HG03060 (cell line): ENCODE data around the gene GLMN.
"Not testable (repeated sequence)": the region's sequence is repeated elsewhere in the genome, so short reads cannot be mapped to it uniquely, and the experiment has no call there.

Source experiments
- ATAC-seq: cut with Tn5 transposase; IDR thresholded peaks from one replicate; pipeline ENCODE4 v1.9.1; 2021; ENCODE audit warnings: low read depth, moderate number of reproducible peaks; ENCODE audit not compliant: unreplicated experiment

Gene GLMN

DNA sequence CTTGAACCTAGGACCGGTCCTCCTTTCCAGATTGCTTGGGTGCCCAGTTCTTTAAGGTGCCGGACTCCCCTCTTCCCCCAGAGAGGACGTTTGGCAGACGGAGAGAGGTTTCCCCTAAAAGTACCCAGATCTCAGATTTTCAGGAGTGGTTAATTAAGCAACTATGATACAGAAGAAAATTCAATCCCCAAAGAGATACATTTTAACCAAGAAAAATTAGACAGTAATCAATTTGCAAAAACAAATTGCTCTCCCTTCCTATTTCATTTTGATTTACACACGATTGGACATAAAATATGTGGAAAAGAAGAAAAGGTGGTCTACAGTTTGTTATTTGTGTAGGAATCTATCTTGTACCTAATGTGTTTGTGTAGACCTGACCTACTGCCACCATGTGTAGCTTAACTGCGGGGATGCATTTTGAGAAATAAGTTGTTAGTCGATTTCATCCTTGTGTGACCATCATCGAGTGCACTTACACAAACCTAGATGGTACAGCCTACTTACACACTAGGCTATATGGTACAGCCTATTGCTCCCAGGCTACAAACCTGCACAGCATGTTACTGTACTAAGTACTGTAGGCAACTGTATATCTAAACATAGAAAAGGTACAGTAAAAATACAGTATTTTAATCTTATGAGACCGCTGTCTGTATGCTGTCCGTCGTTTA lies 827 bp upstream of the GLMN start:
- no peak for ATAC-seq

DNA sequence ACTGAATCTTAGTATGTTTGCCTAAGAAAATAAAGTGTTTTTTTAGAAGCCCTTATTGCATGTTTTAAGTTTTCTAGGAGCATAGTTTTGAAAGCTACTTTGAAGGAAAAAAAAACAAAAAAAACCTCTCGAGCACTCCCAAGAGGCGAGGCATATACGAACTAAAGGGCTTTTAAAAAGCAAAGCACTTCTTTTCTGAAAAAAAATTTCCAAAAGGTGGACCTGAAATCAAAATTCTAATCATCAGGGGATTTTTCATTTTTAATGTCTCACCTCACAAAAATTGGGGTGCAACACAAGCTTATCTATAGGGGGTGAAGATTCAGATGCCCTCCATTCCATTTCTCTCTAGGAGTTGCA lies 594 bp downstream of the GLMN start:
- ATAC-seq, result no peak

DNA sequence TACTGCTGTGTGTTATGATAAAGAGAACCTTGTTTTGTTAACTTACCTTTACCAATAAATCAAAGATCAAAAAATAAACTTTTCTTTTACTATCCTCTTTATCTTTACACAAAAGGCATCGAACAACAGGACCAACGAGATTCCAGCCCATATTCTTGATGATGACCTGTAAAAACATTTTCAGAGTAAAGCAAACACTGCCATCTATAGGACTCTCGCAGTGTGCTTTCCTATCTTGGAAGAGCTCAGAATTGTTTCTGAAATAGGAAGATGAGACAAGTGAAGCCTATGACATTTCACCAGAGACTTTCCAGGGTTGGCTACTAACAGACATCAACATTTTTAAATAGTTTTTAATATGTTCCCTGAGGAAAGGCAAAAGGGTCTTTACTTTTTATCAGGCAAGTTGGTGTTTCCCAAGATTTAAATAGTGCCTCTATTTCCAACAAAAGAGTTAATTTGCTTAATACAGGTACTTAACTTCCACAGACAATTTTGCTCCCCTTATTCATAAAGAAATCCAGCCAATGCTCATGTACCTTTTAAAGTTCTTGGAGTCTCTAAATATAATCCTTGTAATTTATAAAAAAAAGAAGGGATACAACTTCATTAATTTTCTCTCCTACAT lies 7.3 kb downstream of the GLMN start:
- ATAC-seq, result no peak

DNA sequence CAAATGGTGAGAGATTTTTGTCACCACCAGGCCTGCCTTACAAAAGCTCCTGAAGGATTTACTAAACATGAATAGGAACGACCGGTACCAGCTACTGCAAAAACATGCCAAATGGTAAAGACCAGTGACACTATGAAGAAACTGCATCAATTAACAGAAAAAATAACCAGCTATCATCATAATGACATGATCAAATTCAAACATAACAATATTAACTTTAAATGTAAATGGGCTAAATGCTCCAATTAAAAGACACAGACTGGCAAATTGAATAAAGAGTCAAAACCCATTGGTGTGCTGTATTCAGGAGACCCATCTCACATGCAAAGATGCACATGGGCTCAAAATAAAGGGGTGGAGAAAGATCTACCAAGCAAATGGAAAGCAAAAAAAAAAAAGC lies 17.4 kb downstream of the GLMN start:
- not testable (repeated sequence) for ATAC-seq

DNA sequence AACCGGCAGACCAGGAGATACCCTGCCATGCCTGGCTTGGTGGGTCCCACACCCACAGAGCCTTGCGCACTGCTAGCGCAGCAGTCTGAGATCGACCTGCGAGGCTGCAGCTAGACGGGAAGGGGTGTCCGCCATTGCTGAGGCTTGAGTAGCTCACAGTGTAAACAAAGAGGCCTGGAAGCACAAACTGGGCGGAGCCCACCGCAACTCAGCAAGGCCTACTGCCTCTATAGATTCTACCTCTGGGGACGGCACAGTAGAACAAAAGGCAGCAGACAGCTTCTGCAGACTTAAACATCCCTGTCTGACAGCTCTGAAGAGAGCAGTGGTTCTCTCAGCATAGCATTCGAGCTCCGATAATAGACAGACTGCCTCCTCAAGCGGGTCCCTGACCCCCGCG lies 19.0 kb downstream of the GLMN start:
- ATAC-seq, result not testable (repeated sequence)

DNA sequence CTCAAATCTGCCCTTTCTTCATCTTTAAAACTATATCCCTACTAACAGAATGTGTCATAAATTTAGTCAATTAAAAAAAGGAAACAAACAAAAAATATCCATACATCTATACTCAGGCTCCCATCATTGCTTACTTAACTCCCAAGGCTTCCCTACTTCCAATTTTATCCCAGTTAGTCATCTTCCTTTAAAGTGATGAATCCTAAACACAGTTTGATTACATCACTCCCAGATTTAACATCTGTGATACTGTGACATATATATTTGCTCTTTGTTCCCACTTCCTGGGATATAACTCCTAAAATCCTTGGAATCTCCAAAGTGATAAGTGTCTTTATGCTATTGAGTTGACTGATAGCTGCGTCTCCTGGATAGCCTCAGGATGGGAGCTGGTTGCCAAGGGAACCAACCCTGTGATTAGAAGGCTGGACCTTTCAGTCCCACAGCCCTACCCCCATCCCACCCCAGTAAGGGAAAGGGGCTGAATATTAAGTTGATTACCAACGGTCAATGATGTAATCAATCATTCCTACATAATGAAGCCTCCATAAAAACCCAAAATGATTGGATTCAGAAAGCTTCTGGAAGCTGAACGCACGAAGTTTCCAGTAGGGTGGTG lies 21.6 kb downstream of the GLMN start:
- no peak for ATAC-seq

DNA sequence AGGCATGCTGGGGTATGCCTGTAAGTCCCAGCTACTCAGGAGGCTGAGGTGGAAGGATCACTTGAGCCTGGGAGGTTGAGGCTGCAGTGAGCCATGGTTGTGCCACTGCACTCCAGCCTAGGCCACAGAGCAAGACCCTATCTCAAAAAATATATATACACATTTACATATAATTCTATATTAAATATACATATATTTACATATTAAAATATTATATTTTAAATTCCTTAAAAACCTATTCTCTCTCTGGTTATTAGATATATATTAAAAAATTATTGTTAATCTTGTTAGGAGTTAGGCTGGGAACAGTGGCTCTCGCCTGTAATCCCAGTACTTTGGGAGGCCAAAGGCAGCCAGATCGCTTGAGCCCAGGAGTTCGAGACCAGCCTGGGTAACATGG lies 22.7 kb downstream of the GLMN start:
- ATAC-seq, result no peak

DNA sequence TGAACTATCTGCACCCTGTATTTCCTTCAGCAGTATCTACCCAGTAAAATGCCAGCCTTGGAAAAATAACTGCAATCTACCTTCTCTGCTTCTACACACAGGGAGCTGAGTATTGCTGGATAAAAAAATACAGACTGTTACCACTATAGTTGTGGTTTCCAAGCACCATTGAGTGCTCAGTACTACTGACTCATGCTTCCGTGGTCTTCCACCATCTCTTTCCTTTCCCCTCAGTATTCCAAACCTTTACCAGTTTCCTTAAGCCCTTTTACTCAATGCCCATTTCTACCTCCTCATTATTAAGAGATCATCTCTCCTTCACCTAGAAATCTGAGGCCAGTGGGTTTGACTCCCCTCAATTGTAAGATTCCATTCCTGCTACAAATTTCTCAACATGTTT lies 23.8 kb downstream of the GLMN start:
- no peak for ATAC-seq

DNA sequence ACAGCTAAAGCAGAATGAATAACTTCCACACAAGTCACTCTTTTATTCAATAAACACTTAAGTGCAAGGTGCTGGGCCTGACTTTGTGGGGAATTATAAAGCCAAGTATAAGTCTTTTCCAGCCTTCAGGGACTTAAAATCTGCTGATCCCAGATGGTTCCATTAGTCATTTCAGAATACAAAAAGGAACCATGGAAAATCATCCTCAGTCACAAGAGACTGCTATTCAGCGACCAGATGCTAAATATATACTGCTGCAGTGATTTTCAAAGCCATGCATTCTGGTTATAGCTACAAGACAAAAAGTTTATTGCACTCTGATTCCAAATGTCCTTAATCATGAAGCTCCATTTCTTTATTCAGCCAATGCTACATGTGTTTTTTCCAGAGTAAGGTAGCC lies 25.7 kb downstream of the GLMN start:
- ATAC-seq, result no peak

DNA sequence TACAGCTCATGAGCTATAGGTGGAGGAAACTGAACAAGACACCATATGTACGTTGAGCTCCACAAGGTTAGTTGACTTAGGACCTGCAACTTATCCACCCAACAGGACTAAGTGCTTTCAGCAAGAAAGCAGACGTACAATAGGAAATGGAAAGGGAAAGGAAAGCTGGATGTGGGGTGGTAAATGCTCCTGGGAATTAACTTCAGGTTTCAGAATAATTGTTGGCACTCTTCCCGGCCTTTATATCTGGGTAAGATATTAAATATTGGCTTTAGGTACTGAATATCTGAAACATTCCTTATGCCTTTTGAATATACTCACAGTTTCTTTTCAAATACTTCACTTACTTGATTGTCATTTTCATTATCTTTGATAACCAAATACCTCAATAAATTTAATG lies 36.3 kb downstream of the GLMN start:
- no peak for ATAC-seq

DNA sequence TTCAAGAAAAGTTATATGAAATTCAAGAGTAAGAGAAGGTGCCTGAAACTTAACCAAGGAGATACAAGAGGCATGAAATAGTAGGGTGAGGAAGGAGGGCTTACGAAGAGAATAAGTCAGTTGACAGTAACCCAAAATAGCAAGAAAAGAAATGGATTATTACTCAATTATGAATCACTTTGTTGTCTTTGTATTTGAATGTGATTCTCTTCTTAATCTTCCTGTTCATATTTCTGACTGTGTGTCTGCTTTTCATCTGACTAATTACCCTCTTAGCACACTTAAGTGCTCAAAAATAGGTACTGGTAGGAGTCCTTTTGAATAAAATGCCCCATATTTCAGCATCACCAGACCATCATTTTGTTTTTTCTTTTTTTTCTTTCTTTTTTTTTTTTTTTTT lies 39.4 kb downstream of the GLMN start:
- ATAC-seq, result no peak

DNA sequence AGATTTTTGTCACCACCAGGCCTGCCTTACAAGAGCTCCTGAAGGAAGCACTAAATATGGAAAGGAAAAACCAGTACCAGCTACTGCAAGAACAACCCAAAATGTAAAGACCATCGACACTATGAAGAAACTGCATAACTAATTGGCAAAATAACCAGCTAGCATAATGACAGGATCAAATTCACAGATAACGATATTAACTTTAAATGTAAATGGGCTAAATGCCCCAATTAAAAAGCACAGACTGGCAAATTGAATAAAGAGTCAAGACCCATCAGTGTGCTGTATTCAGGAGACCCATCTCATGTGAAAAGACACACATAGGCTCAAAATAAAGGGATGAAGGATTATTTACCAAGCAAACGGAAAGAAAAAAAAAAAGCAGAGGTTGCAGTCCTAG lies 44.1 kb downstream of the GLMN start:
- ATAC-seq, result not testable (repeated sequence)

DNA sequence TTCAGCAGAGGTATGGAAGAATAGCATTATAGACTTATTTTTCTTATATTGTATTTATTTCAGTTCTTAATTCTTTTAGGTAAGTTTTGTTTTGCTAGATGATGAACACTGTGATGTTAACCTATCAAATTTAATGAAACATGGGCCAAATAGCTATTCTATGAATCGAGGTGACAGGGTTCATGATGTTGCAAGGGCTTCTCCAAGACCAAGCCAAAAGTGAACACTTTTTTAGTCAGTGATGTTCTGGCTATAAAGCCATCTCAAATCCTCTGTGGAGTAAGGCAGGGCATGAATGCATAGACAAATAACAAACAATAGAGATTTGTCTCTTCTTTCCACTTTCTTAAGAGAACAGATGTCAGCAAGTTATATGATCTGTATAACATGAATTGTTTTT lies 54.4 kb downstream of the GLMN start:
- ATAC-seq, result no peak

DNA sequence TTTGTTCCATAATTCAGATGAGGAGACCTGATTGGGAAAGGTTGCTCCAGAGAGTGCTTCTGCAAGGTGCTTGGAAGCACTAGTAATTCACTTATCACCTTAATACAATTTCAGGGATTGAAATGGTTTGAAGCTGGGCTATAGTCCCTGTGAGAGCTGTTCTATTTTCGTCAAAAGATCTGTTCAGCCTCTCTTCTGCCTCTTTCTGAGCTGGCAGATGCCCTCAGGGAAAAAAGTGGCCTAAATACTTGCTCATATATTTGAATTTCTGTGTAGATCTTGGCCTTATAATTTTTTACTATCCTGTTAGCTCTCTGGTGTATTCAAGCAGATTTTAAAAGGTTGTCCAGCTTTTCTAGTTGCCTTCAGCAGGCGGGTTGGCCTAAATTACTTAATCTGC lies 58.8 kb downstream of the GLMN start:
- no peak for ATAC-seq

DNA sequence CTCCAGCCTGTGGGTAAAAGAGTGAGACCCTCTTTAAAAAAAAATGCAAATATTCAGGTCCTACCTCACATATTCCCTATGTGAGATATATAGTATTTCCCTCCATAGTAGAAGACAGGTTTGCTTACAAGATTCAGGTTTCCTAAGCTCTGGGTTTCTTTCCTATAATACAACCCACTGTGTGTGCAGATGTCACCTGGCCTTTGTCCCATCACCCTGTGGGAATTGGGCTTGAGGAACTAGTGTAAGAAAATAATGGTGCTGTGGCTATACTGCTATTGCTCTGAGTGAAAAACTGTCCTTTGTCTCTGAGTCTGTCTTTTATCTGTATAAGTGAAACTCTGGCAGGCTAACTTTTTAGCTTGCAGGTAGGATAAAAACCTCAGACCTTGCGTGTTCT lies 68.1 kb downstream of the GLMN start:
- no peak for ATAC-seq

DNA sequence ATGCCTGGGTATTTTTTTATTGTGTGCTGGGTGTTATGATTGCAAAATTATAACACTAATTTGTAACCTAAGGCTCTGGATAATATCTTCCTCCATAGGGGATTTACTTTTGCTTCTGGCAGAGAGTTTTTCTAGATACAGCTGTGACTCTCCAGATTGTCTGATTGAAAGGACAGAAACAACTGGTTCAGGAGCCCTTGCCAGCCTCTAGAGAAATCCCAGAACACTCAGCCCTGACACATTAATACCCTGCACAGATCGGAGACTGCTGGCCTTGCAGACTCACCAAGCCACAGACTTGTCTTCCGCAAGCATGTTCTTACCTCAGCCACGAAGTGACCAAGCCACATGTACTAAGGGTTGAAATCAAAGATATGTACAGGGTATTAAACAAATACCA lies 70.4 kb downstream of the GLMN start:
- no peak for ATAC-seq

DNA sequence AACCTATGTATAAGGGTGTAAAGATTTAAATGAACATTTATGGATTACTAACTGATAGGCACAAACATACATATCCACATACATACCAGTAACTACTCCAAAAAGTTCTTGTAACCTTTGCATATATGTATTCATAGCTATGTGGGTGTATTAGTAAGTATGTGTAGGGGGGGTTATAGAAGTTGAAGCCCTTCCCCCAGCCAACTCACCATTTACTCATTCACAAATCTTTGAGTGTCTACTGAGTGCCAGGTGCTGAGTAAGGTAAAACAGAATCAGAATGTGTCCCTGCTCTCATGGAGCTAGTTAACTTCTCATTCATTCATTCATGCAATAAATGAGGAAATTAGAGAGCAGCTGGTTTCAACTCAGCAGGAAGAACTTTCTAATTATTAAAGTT lies 79.8 kb downstream of the GLMN start:
- no peak for ATAC-seq

DNA sequence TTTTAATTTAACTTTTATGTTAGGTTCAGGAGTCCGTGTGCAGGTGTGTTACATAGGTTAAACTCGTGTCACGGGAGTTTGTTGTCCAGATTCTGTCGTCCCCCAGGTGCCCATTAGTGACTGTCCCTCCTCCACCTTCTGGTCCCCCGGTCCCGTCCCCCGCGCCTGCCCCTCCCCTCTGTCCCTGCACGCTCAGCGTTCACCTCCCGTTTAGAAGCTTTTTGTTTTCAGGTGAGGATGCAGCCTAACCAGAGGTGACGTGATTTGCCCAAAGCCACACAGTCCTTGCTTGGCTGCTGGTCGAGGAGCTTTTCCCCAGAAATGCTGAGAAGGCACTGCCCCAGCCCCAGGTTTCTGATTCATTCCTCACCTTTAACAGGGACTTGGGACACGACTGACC lies 80.2 kb downstream of the GLMN start:
- no peak for ATAC-seq

DNA sequence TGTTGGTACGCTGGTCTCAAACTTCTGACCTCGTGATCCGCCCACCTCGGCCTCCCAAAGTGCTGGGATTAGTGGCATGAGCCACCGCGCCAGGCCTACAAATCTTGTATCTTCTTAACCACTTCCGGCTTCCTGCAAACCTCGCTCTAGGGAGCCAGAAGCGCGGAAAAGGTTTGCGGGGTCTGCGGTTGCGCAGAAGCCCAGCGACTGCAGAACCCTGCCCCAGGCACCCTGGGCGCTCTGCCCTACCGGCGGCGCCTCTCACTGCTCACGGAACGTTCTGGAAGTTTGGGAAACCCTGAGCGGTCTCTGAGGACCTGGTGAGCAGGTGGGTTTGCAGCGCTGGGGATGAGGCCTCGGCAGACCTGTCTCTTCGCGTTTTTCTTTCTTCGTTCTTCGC lies 81.1 kb downstream of the GLMN start, which contains the start of gene C1orf146:
C1orf146 (plus strand) TSS at position 195 of the 400 bp plus-strand sequence. CDS start 13,506 bp downstream, outside the sequence.
- no peak for ATAC-seq

DNA sequence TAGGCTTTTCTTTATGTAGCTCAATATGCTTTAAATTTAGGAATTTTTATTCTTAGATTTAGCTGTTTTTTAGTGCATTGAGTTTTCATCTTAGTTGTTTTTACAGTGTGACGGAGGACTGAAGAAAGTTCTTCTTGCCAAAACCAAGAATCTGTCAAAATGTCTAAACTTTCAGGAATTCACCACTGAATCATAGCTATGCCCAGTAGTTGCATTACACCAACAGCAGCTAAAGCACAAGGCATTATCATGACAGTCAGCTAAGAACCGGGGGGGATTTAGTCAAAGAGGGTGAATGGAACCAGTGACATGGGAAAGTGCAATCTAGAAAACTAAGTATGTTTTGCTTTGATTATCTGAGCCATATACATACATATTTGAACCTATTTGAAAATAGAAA lies 87.6 kb downstream of the GLMN start:
- ATAC-seq, result no peak

DNA sequence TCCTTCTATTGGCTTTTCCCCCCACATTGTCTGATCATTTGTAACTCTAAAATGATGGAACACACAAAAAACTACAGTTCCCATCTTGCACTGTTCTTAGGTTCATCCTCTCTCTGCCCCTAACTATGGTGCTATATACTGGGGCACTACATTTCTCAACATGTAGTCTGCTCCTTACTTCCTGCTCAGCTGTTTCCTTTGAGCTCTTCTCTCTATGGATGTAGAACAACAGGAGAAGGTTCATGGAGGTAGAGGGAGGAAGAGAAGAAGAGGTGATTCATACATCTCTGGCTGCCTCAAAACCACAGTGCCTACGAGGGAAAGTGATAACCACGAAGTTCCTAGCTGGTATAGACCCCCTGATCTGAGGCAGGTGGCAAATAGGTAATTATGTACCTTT lies 88.1 kb downstream of the GLMN start:
- no peak for ATAC-seq

DNA sequence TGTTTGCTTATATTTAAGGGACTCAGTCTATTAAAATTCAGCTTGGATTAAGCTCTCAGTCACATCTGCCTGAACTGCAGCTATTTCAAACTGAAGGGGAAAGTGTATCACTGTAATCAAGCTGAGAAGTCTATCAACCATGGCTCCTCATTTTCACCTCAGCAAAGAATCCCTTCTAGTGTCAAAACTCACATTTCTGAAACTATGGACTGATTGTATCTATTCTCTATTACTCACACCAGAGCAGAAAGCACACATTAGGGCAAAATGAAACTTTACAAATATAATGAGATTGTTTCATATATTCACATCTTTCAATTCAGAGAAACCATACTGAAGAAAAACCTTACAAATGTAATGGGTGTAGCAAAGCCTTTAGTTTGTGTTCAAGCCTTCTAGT lies 95.7 kb downstream of the GLMN start:
- no peak for ATAC-seq
